HepG2 (cell line): Measurements from ENCODE around the gene JADE2. TPM values are rescaled to one million over a fixed set of nuclear protein-coding genes. Genes with fewer than 3 reads are reported as not detected.

Experiments used
- ATAC-seq: fragments of 200-7000 bp; cut with Tn5 transposase; 3 replicates; pipeline ENCODE4 v1.9.1; 2020; ENCODE audit warnings: mild to moderate bottlenecking, moderate library complexity
- BruUV-seq: library from RNA; stranded (reverse); fragments of 400-500 nt; replicated peaks from 2 replicates; lab custom pipeline; 2021; lab: Mats Ljungman, UMichigan
- CTCF ChIA-PET: fragments of 300-600 bp; formaldehyde crosslinking; extraction: SDS; loops from one replicate; lab custom pipeline; 2021; ENCODE audit warnings: low total read pairs, inconsistent platforms, low intra/inter-chr PET ratio; lab: Yijun Ruan, JAX
- POLR2A ChIA-PET: fragments of 350-600 bp; sonication (Branson Sonifier 250); formaldehyde crosslinking; loops from one replicate; lab custom pipeline; 2020; ENCODE audit warnings: antibody characterized with exemption, inconsistent platforms; lab: Yijun Ruan, JAX
- DNase-seq: peaks from one replicate; pipeline ENCODE4 v3.0.0-alpha.2; 2015; ENCODE audit warnings: low spot score
- FAIRE-seq: peaks from 3 replicates; lab custom pipeline; 2011; peaks lifted over from hg19 to GRCh38; lab: Jason Lieb, UNC
- H2AFZ ChIP-seq: one replicate; pipeline ENCODE4 v1.6.1; 2011; ENCODE audit warnings: low read length, inconsistent platforms
- H3K27ac ChIP-seq: fragments of 300-600 bp; 3 replicates; pipeline ENCODE4 v1.8.0; 2011; ENCODE audit warnings: mixed run types, mild to moderate bottlenecking, mixed read lengths, low read length, inconsistent platforms; ENCODE audit not compliant: insufficient read depth; ENCODE audit errors: extremely low read length
- H3K27me3 ChIP-seq, 2 experiments: fragments of 200-600 bp in 1 of 2; 2 replicates in 1 of 2; 3 replicates in 1 of 2; pipeline versions ENCODE4 v1.6.0 to v1.8.0; 2011; ENCODE audit warnings: low read length in 2 of 2, mild to moderate bottlenecking in 2 of 2, moderate library complexity in 2 of 2, inconsistent platforms in 1 of 2; ENCODE audit not compliant: insufficient read depth in 2 of 2, control insufficient read depth in 1 of 2
- H3K36me3 ChIP-seq, 2 experiments: fragments of 200-600 bp in 1 of 2; replicated peaks in 1 of 2; 2 replicates in 1 of 2; 3 replicates in 1 of 2; pipeline versions ENCODE4 v1.5.1 to v1.8.0; 2011; ENCODE audit warnings: low read length in 2 of 2, inconsistent platforms in 1 of 2; ENCODE audit not compliant: insufficient read depth in 2 of 2, control insufficient read depth in 1 of 2
- H3K4me1 ChIP-seq: 2 replicates; pipeline ENCODE4 v1.5.1; 2012; ENCODE audit warnings: low read length, inconsistent platforms; ENCODE audit not compliant: insufficient read depth
- H3K4me2 ChIP-seq: 2 replicates; pipeline ENCODE4 v1.6.0; 2011; ENCODE audit warnings: low read depth, low read length, inconsistent platforms
- H3K4me3 ChIP-seq, 3 experiments: fragments of 200-600 bp in 1 of 3; sonication (generic), shearing (Covaris generic) in 1 of 3; replicated peaks in 1 of 3; 2 replicates each; pipeline ENCODE4 v1.5.1; 2011 to 2016; ENCODE audit warnings: low read length in 3 of 3, inconsistent platforms in 2 of 3, low read depth in 2 of 3, mild to moderate bottlenecking in 2 of 3, control low read depth in 1 of 3, mixed read lengths in 1 of 3; ENCODE audit not compliant: insufficient read depth in 1 of 3
- H3K79me2 ChIP-seq: one replicate; pipeline ENCODE4 v1.6.1; 2011; ENCODE audit warnings: low read length, inconsistent platforms; ENCODE audit not compliant: insufficient read depth
- H3K9ac ChIP-seq: 2 replicates; pipeline ENCODE4 v1.6.0; 2011; ENCODE audit warnings: mild to moderate bottlenecking, low read depth, low read length, inconsistent platforms; ENCODE audit not compliant: insufficient read depth
- H3K9me3 ChIP-seq: 2 replicates; pipeline ENCODE4 v1.5.1; 2012; ENCODE audit warnings: mild to moderate bottlenecking, low read length
- H4K20me1 ChIP-seq: 2 replicates; pipeline ENCODE4 v1.6.0; 2011; ENCODE audit warnings: inconsistent platforms, mild to moderate bottlenecking, low read length, moderate library complexity; ENCODE audit not compliant: insufficient read depth
- FOXC1 ChIP-seq: sonication (generic); formaldehyde crosslinking; IDR thresholded peaks from 2 replicates; pipeline ENCODE4 v1.8.0; 2022; ENCODE audit warnings: mild to moderate bottlenecking, missing genetic modification reagents, borderline replicate concordance
- HMGXB4 ChIP-seq, 2 experiments: sonication (generic) in 1 of 2; formaldehyde crosslinking in 1 of 2; IDR thresholded peaks; 2 replicates each; pipeline versions ENCODE4 v1.4.0 to v1.6.1; 2018 to 2020; ENCODE audit warnings: missing genetic modification reagents in 2 of 2, borderline replicate concordance in 1 of 2, low read depth in 1 of 2, mild to moderate bottlenecking in 1 of 2, missing biosample characterization in 1 of 2
- HOXA5 ChIP-seq: sonication (generic); formaldehyde crosslinking; IDR thresholded peaks from 2 replicates; pipeline ENCODE4 v1.4.0; 2020; ENCODE audit warnings: missing genetic modification reagents
- ISL2 ChIP-seq: sonication (generic); formaldehyde crosslinking; IDR thresholded peaks from 2 replicates; pipeline ENCODE4 v1.5.0; 2020; ENCODE audit warnings: missing genetic modification reagents
- JARID2 ChIP-seq: sonication (generic); formaldehyde crosslinking; IDR thresholded peaks from 2 replicates; pipeline ENCODE4 v1.8.1; 2023; ENCODE audit warnings: missing genetic modification reagents, inconsistent platforms; ENCODE audit not compliant: insufficient replicate concordance
- MAFG ChIP-seq: sonication (generic); formaldehyde crosslinking; IDR thresholded peaks from 2 replicates; pipeline ENCODE4 v1.5.1; 2020; ENCODE audit warnings: mild to moderate bottlenecking, missing genetic modification reagents
- NRL ChIP-seq: sonication (generic); formaldehyde crosslinking; IDR thresholded peaks from 2 replicates; pipeline ENCODE4 v1.5.0; 2020; ENCODE audit warnings: missing genetic modification reagents, mild to moderate bottlenecking, moderate library complexity, borderline replicate concordance
- REPIN1 ChIP-seq: sonication (generic); formaldehyde crosslinking; IDR thresholded peaks from 2 replicates; pipeline ENCODE4 v1.8.0; 2022; ENCODE audit warnings: missing genetic modification reagents, low read depth, mild to moderate bottlenecking, borderline replicate concordance
- RFX1 ChIP-seq: fragments of 450-650 bp; IDR thresholded peaks from 2 replicates; pipeline ENCODE4 v1.6.1; 2017
- SOX6 ChIP-seq, 2 experiments: fragments of 450-650 bp in 1 of 2; sonication (generic) in 1 of 2; formaldehyde crosslinking in 1 of 2; IDR thresholded peaks; 2 replicates each; pipeline versions ENCODE4 v1.4.0 to v1.6.1; 2017 to 2020; ENCODE audit warnings: antibody characterized with exemption in 1 of 2, mild to moderate bottlenecking in 1 of 2, missing genetic modification reagents in 1 of 2
- UBTF ChIP-seq: sonication (generic); formaldehyde crosslinking; IDR thresholded peaks from 2 replicates; pipeline ENCODE4 v1.4.0; 2020; ENCODE audit warnings: mild to moderate bottlenecking, missing genetic modification reagents
- ZBTB7B ChIP-seq: sonication (generic); formaldehyde crosslinking; IDR thresholded peaks from 2 replicates; pipeline ENCODE4 v1.4.0; 2020; ENCODE audit warnings: missing genetic modification reagents
- ZFX ChIP-seq: sonication (generic); formaldehyde crosslinking; IDR thresholded peaks from 2 replicates; pipeline ENCODE4 v1.4.0; 2020; ENCODE audit warnings: mild to moderate bottlenecking, low read depth, missing genetic modification reagents, moderate library complexity
- ZNF512 ChIP-seq: sonication (generic); formaldehyde crosslinking; IDR thresholded peaks from 2 replicates; pipeline ENCODE4 v1.4.0; 2020; ENCODE audit warnings: mild to moderate bottlenecking, missing genetic modification reagents
- ZNF747 ChIP-seq: sonication (generic); formaldehyde crosslinking; IDR thresholded peaks from 2 replicates; pipeline ENCODE4 v1.8.1; 2023; ENCODE audit warnings: missing genetic modification reagents, mild to moderate bottlenecking, borderline replicate concordance
- WGBS: methylation state at CpG from one replicate; pipeline ENCODE4 v1.1.6; 2017; ENCODE audit warnings: low lambda C conversion rate; 5-methylcytosine and 5-hydroxymethylcytosine counted together
- in situ Hi-C: cut with HindIII; loops from 2 replicates; pipeline ENCODE4 v1.10.0; 2017; ENCODE audit warnings: low pct_unique_long_range_greater_than_20kb; ENCODE audit not compliant: extremely low pct_ligation_motif_present
- intact Hi-C: fragments of 100-400 bp; cut with micrococcal nuclease; formaldehyde crosslinking; loops from one replicate; pipeline ENCODE4 v1.10.0; 2022; ENCODE audit not compliant: unreplicated experiment
- polyA plus RNA-seq, 8 experiments: library from polyadenylated mRNA; depleted of rRNA in 3 of 8; stranded (reverse) in 7 of 8; unstranded in 1 of 8; fragments of >200 nt; fragmentation: Illumina TruSeq in 4 of 8; extraction: Trizol in 4 of 8; gene quantifications; 2 replicates each; pipeline versions ENCODE4 v1.2.1 to v1.2.3, GENCODE V29; 2011 to 2016; ENCODE audit warnings: low read depth in 4 of 8, missing spikeins in 1 of 8, mixed read lengths in 1 of 8; ENCODE audit not compliant: insufficient read depth in 1 of 8
- total RNA-seq, 5 experiments: library from RNA; depleted of rRNA; stranded (reverse); fragments of >200 nt; fragmentation: Illumina TruSeq; extraction: Trizol; gene quantifications; 2 replicates each; pipeline ENCODE4 v1.2.3, GENCODE V29; 2016; ENCODE audit warnings: low read depth in 1 of 5

Gene JADE2
- total and polyA plus RNA-seq, 2 of the 13 experiments (the other 11 are each of a cell fraction or from before 2014, with no cell fraction given): 7.5 to 15.1 TPM

GRCh38 chr5:134585966-134586365, 60.5 kb downstream of the JADE2 start (continued):
- TF ChIP-seq ZNF512 (CRISPR knock-in tag): no peak
- TF ChIP-seq MAFG: no peak
- TF ChIP-seq HMGXB4 (CRISPR knock-in tag; IDR thresholded peaks at IDR 0.05; ENCODE audit: borderline replicate concordance in 1 of 2, low read depth in 1 of 2): no peak
- no peak for TF ChIP-seq ZBTB7B (CRISPR knock-in tag)

- Histone ChIP-seq H2AFZ (peak overlapping the region; percentile 95), H4K20me1 (no peaks in the 10 kb centered on the region), H3K4me1 (peaks cover 35% of the 10 kb centered on the region), H3K36me3 (no peaks in the 10 kb centered on the region), H3K9ac (peak overlapping the region; percentile 68), H3K9me3 (no peaks in the 10 kb centered on the region), H3K4me2 (peak overlapping the region; percentile 97), H3K27ac (peak overlapping the region; percentile 59), H3K4me3 (peak overlapping the region; percentile 40 to 76 (median 68)), H3K79me2 (no peaks in the 10 kb centered on the region), H3K27me3 (no peaks in the 10 kb centered on the region)
- WGBS: 15% methylated on average over 9 of the region's 13 CpGs
- DNase-seq: peak; percentile 81
- intact Hi-C loops (loop anchor here (2.0 kb wide), 2 partner anchors 46 to 64 kb away; partner anchors contain the start of gene SAR1B), in situ Hi-C loops (loop anchor here (25.0 kb wide), 1 partner anchor 400 kb away; the partner anchor contains the start of gene SKP1)
- peak; percentile 60 for FAIRE-seq
- peak; percentile 92 for ATAC-seq
- ChIA-PET POLR2A (interaction anchor here (0.5 to 1.4 kb wide), 14 partner anchors 12 to 410 kb away, joined by 3 to 10 read pairs (median 4); partner anchors contain the start of genes PCBD2, PPP2CA and SEC24A), CTCF (interaction anchor here (0.8 to 1.7 kb wide), 3 partner anchors 9 to 284 kb away, joined by 3 to 13 read pairs (median 4); no protein-coding TSS in a partner anchor)
- BruUV-seq: no TSS peak
- TF ChIP-seq ZFX (CRISPR knock-in tag) (peak; percentile 75), NRL (CRISPR knock-in tag) (peak; percentile 6; the same call in 1 of the 2 replicates), ISL2 (CRISPR knock-in tag) (0 out of 2 replicates have a peak, but pooled peaks have one; percentile 16), HOXA5 (CRISPR knock-in tag) (0 out of 2 replicates have a peak, but pooled peaks have one; percentile 3), RFX1 (no peak), UBTF (0 out of 2 replicates have a peak, but pooled peaks have one; percentile 58), FOXC1 (CRISPR knock-in tag) (peak; percentile 38; the same call in 1 of the 2 replicates), REPIN1 (CRISPR knock-in tag) (peak; percentile 23; the same call in 1 of the 2 replicates), JARID2 (CRISPR knock-in tag) (no peak), SOX6 (IDR thresholded peaks at IDR 0.05) (no peak), SOX6 (CRISPR knock-in tag; IDR thresholded peaks at IDR 0.05) (peak; percentile 6; the same call in 1 of the 2 replicates), ZNF747 (peak; percentile 44; the same call in 1 of the 2 replicates)
These were observed 61.5 kb downstream of the JADE2 start for GRCh38 chr5:134586866-134587524.
